Stimulated activated naive CD4-positive, alpha-beta T cell (primary cell): ENCODE results near the gene GPS2.

Source experiments
- DNase-seq, 6 experiments: peaks; one replicate each; lab custom pipeline; 2025; lab: John Stamatoyannopoulos, UW

The GPS2 gene, protein sequence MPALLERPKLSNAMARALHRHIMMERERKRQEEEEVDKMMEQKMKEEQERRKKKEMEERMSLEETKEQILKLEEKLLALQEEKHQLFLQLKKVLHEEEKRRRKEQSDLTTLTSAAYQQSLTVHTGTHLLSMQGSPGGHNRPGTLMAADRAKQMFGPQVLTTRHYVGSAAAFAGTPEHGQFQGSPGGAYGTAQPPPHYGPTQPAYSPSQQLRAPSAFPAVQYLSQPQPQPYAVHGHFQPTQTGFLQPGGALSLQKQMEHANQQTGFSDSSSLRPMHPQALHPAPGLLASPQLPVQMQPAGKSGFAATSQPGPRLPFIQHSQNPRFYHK

DNA sequence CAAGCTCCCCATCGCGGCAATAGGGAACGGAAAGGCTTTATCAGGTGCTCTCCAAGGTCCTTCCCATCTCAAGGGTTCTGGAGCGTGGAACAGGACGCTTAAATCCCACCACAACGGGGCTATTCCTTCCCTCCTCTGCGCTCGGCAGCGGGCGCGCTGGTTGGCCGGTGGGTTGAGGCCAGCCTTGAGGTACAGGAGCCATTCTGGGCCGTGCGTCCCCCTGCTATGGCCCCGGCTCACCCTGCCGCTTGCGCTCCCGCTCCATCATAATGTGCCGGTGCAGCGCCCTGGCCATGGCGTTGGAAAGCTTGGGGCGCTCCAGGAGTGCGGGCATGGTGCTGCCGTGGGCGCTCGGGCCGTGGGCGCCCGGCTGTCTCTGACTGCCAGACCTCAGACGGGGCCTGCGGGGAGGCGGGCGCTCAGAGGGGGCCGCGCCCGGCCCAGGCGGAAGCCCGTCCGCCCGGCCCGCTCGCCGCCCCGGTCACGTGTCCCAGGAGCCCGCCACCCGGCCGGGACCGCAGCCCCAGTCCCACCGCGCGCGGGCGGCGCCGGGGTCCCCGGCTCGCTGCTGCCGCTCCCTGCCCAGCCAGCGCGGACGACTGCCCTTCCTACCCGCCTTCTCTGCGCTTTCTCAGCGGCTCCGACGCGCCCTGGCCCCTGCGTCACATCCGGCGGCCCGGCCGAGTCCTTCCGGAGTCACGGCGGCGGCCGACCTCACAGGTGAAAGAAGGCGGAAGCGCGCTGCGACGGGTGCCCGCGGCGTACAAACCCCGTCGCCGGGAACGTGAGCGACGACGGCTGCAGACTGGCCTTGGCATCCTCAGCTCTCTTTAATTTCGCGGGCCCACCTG lies at the start of gene GPS2:
GPS2 (minus strand) TSS at position 642 of the 851 bp plus-strand sequence; CDS start at position 334, 308 bp downstream.
- DNase-seq: peak; percentile 85 to 93 (median 90)

DNA sequence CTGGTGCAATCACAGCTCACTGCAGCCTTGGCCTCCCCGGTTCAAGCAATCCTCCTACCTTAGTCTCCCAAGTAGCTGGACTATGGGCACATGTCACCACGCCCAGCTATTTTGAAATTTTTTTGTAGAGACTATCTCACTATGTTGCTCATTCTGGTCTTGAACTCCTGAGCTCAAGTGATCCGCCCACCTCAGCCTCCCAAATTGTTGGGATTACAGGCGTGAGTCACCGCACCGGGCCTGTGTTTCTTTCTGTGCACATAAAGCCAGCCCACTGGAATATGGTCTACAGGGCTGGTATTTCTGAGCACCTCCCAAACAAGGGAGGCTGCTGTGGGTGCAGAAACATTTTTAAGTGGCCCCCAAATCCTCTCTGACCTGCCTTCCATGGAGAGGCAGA lies 48.2 kb upstream of the GPS2 start:
- no peak for DNase-seq

DNA sequence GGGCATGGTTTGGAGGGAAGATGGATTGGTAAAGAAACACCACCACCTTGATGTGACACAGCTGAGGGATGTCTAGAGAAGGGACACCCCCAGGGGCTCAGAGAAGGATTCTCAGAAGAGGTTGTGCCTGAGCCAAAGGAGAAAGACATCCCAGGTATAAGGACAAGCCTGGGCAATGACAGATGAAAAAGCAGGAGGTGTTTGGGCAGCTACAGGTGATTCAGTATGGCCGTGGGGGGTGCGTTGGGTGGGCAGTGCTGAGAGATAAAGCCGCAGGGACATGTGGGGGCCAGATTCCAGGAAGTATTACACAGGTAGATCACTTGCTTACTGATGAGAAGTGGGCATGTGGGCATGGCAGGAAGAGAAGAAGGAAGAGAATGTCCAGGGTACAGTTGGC lies 46.7 kb upstream of the GPS2 start:
- no peak for DNase-seq

DNA sequence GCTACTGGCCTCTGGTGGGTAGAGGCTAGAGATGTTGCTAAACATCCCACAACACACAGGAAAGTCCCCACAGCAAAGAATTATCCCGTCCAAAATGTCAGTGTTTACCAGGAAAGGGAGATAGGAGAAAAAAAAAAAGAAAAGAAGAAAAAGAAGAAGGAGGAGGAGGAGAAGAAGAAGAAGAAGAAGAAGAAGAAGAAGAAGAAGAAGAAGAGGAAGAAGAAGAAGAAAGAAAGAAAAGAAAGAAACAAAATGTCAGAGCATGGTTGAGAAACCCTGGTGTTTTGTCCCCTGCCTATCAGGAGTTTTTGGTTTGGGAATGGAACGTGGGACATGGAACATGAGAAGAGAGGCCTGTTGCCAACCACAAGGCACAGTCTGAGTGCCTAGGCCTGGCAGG lies 42.2 kb upstream of the GPS2 start:
- no peak for DNase-seq

DNA sequence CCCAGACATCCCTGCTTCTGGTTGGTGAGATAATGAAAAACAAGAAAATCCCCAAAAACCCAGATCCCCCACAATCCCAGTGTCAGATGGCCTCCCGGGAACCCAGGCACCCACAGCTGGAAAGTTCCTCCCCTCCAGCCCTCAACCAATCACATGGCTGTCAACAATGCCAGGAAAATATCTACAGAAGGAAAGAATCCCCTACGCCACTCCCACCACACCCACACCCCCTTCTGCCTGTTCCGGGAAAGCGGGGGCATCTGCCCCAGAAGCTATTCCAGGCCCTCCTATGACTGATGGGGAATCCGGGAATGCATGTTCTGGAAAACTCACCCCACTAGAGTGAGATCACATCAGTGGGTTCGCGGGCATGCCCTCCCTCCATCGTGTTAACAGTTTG lies 41.6 kb upstream of the GPS2 start:
- no peak for DNase-seq

DNA sequence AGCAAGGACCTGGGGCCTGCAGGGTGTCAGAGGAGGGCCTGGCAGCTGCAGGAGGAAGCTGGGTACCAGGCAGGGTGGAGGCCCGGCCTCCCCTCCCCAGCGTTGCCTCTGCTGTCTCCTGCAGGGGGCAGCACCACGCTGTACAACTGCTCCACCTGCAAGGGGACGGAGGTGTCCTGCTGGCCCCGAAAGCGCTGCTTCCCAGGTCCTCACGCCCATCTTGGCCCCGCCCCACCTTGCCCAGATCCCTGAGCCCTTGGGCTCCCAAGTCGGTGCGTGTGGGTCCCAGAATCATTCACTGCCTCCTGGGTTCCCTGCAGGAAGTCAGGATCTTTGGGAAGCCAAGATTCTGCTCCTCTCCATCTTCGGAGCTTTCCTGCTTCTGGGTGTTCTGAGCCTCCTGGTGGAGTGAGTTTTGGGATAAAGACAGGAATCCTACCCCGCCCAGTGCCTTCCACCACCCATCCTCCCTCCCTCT lies 41.0 kb upstream of the GPS2 start:
- DNase-seq: peak; percentile 67 to 85 (median 76)

DNA sequence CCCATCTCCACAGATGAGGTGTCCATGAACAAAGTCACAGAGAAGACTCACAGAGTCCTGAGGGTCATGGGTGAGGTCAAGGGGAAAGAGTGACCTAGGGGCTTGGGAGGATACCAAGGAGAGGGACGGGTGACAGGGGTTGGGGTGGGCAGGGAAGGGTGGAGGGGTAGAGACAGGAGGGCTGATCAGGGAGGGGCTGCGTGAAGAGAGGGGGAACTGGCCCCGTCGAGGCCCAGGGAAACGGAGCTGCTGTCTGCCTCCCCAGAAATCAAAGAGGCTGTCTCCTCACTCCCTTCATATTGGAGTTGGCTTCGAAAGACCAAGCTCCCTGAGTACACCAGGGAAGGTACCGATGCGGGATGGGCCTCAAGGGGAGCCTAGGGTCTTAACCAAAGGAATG lies 40.4 kb upstream of the GPS2 start:
- no peak for DNase-seq

DNA sequence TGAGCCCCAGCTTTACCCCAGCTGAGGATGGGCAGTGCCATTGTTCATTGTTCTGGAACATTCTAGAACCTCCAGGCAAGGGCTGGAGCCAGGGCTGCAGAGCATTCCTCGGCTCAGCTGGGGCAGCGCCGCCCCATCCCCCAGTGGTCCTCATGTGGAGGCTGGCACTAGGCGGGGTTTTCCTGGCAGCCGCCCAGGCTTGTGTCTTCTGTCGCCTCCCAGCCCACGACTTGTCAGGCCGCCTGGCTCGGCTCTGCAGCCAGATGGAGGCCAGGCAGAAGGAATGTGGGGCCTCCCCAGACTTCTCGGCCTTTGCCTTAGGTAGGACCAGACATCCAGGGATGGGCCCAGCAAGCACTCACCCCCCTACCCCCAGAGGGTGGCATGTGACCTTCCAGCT lies 39.9 kb upstream of the GPS2 start, which contains the start of gene TMEM95:
TMEM95 (plus strand) TSS at position 104 of the 400 bp plus-strand sequence; CDS start at position 153, 49 bp downstream.
- no peak for DNase-seq

DNA sequence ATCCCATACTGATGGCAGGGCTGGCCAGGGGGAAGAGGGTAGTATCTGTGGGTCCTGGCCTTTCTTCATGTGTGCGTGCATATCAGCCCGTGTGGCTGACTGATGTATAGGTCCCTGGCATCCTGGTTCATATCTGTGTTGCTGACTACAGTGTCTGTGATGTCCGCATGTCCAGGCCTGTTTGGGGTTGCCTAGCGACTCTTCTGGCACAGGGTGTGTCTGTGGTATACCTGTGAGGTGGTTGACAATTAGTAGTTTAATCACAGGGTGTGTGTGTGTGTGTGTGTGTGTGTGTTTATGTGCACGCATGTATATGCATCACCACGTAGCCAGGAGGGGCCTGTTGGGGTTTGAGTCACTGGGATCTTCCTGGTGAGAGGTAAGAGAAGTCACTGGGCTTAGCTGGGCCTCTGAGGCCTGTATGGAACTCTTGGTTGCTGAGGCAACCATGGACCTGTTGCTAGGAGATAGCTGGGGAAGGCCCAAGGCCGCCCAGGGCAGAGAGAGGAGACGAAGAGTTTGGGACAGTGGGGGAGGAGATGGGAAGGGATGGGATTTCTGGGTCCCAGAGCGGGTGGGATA lies 39.2 kb upstream of the GPS2 start:
- no peak for DNase-seq

DNA sequence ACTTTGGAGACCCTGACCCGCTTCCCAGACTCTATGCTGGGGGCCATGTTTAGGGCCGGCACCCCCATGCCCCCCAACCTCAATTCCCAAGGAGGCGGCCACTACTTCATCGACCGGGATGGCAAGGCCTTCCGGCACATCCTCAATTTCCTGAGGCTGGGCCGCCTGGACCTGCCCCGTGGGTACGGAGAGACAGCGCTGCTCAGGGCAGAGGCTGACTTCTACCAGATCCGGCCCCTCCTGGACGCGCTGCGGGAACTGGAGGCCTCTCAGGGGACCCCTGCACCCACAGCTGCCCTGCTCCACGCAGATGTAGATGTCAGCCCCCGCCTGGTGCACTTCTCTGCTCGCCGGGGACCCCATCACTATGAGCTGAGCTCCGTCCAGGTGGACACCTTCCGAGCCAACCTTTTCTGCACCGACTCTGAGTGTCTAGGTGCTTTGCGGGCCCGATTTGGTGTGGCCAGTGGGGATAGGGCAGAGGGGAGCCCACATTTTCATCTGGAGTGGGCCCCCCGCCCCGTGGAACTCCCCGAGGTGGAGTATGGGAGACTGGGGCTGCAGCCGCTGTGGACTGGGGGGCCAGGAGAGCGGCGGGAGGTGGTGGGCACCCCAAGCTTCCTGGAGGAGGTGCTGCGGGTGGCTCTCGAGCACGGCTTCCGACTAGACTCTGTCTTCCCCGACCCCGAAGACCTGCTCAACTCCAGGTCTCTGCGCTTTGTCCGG lies 37.9 kb upstream of the GPS2 start:
- no peak for DNase-seq

DNA sequence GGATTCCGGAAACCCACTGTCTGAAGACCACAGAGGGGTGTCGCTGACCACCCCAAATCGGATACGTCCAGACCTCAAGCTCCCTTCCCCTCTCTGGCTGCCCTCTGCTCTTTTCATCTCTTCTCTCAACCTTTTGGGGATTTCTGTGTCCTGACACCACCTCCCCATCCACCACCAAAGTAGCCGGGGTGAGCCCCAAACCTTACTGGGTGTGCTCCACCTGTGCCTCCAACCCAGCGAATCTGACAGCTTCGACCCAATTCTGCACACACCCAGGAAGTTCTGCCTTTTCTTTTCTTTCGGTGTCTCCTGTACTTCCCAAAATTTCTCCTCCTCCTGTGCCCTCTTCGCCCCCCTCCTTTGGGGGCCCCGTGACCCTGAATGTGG lies 37.3 kb upstream of the GPS2 start:
- no peak for DNase-seq

DNA sequence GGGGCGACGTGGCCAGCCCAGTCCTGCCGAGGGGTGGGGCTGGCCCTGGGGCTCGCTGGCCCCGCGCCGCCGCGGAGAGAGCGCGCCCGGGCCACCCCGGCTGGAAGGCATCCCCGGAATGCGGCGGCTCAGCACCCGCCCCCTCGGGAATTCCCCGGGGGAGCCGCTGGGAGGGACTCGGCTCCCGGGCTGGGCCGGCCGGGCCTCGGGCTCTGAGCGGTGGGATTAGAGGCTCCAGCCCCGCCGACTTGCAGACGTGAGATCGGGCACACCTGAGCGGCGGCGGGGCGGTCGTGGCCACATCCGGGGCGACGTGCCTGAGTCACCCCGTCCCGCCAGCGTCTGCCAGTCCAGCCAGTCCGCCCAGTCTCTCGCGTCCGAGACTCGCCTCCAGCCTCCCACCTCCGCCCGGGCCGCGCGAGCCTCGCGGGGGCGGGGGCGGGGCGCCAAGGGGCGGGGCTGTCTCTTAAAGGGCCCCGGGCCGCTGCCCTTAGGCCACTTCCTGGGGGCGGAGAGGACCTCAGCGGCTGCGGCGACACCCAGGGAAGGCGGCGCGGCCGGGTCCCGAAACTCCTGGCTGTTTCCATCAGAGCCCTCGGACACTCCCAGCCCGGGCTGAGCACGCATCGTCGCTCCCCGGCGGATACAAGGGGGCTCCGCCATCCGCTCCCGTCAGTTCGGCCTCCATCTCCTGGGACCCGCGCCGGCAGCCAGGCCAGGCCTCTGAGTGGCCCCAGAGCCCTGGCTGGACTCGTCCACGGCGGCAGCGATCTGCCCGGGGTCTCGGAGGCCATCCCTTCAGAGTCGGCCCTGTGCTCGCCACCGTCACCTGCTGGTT lies 36.7 kb upstream of the GPS2 start, which contains the start of gene KCTD11:
KCTD11 (plus strand) TSS at position 498 of the 838 bp plus-strand sequence.
- DNase-seq: peak; percentile 34 to 72 (median 63)

DNA sequence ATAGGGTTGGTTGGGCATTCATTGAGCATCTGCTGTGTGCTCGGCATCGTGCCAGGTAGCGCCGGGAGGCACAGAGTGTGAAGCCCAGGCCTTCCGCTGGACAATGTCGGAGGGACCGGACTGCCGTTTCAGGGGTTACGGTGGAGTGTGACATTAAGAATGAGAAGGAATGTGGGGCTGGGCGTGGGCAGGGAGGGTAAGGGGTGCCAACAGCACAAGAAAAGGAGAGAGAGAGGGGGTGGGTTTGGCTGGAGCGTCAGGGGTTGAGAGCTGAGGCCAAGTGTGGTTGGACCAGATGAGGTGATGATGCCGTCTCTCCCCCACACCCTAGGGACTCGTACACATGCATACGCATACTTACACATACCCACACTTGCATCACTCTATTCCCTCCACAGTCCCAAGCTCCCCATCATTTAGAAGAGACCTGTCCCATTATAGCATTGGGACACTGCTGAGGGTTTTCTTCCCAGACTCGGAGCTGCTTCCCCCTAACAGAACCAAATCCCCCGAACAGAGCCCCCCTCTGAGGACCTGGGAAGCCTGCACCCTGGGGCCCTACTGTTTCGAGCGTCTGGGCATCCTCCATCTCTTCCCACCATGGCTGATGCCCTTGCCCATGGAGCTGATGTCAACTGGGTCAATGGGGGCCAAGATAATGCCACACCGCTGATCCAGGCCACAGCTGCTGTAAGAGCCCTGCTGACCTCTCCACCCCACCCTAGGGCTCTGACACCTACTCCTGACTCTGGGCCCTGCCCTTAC lies 33.5 kb upstream of the GPS2 start:
- DNase-seq: no peak

DNA sequence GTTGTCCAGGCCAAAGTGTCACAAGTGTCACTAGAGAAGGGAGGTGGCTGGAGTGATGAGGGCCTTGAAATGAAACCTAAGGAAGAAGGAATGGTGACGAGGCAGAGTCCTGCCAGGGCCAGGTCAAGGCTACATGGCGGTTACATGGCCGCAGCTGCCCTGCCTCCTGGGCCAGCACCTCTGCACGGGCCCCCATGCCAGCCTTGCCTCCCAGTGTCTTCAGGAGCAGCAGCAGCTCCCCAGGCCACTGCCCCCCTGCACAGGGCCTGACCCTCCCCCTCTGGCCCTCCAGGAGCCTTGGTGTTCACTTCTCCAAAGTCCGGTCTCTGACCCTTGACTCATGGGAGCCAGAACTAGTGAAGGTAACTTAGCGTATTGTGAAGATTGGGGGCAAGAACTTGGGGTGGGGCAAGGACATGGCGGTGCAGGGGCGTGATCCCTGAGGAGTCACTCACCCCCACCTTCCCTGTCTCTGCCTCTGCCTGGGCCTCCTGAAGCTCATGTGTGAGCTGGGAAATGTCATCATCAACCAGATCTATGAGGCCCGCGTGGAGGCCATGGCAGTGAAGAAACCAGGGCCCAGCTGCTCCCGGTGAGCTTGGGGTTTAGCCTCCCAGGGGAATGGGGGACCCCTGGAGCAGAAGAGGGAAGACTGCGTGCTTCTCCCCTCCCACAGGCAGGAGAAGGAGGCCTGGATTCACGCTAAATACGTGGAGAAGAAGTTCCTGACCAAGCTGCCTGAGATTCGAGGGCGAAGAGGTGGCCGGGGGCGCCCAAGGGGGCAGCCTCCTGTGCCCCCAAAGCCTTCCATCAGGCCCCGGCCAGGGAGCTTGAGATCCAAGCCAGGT lies 32.7 kb upstream of the GPS2 start:
- no peak for DNase-seq

DNA sequence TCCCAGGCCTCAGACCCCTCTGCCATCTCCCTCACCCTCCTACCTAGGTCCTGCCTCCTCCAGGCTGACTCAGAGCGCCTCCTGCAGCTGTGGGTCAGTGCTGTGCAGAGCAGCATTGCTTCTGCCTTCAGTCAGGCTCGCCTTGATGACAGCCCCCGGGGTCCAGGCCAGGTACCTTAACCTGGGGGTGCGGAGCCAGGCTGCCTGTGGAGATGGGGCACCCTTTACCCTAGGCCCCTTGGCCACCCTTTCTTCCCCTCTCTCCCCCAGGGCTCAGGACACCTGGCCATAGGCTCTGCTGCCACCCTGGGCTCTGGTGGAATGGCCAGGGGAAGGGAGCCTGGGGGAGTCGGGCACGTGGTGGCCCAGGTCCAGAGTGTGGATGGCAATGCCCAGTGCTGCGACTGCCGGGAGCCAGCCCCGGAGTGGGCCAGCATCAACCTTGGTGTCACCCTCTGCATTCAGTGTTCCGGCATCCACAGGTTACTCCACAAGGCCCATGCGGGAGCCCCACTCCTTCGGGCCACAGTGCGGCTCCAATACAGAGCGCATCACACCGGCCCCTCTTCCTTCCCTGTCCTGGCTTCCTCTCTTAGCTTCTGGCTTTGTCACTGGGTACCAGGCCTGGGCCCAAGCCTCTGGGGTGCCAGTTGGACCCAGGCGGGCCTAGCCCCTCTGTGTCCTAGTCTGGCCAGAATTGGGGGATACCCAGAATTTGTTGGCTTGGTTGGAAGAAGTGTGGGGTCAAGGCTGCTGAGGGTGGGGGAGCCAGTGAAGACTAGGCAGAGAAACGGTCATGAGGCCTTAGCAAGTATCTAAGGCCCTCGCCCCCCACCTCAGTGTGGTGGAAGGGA lies 31.8 kb upstream of the GPS2 start:
- DNase-seq: no peak

DNA sequence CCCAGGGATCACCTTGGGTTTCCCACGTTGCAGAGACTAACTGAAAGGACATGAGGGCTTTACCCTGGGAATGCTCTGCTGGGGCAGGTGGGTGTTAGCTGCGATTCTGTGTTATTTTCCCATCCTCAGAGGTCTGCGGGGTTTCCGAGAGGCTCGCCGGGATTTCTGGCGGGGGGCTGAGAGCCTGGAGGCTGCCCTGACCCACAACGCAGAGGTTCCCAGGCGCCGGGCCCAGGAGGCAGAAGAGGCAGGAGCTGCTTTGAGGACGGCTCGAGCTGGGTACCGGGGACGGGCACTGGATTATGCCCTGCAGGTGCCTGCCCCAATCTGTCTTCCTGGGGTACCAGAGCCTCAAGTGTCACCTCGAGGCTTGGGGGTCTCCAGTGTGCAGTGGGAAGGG lies 28.1 kb upstream of the GPS2 start:
- DNase-seq: no peak

DNA sequence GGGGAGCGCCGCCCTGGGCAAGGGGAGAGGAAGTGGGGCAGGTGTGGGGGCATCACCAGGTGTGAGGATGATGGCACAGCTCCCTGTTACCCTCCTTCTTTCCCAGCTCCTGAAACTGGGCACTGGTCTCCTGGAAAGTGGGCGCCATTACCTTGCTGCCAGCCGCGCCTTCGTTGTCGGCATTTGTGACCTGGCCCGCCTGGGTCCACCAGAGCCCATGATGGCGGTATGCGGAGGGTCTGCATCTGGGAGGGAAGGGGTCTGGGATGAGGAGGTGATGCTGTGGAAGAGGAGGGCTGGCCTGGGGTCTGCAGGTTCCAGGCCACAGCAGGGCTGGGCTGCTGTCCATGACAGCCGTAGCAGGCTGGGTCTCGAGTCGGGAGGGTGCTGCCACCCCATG lies 26.7 kb upstream of the GPS2 start:
- DNase-seq: no peak

DNA sequence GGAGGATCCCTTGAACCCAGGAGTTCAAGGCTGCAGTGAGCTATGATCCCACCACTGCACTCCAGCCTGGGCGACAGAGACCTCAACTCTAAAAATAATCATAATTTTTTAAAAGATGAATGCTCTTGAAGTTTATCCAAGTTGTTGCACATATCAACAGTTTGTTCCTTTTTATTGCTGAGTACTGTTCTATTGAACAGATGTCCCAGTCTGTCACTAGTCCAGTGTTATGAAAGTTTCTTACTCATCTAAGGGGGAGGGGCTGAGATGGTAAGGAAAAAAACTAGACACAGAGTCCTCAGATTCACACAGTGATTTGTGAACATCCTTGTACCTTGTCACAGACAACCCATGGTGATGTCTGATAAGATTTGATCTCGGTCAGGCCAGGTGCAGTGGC lies 25.0 kb upstream of the GPS2 start:
- DNase-seq: no peak
